Measurements from ENCODE around the gene RBM25.

Gene RBM25

DNA sequence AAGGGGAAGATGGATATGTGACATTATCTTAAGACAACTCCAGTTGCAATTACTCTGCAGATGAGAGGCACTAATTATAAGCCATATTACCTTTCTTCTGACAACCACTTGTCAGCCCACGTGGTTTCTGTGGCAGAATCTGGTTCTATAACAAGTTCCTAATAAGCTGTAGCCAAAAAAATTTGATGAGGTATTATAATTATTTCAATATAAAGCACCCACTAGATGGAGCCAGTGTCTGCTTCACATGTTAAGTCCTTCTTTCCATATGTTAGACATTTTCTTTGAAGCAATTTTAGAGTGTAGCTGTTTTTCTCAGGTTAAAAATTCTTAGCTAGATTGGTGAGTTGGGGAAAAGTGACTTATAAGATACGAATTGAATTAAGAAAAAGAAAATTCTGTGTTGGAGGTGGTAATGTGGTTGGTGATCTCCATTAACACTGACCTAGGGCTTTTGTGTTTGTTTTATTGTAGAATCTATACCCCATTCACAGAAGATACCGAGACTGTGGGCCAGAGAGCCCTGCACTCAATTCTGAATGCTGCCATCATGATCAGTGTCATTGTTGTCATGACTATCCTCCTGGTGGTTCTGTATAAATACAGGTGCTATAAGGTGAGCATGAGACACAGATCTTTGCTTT lies 114.9 kb downstream of the RBM25 start:
- TF ChIP-seq, protein P1, sequence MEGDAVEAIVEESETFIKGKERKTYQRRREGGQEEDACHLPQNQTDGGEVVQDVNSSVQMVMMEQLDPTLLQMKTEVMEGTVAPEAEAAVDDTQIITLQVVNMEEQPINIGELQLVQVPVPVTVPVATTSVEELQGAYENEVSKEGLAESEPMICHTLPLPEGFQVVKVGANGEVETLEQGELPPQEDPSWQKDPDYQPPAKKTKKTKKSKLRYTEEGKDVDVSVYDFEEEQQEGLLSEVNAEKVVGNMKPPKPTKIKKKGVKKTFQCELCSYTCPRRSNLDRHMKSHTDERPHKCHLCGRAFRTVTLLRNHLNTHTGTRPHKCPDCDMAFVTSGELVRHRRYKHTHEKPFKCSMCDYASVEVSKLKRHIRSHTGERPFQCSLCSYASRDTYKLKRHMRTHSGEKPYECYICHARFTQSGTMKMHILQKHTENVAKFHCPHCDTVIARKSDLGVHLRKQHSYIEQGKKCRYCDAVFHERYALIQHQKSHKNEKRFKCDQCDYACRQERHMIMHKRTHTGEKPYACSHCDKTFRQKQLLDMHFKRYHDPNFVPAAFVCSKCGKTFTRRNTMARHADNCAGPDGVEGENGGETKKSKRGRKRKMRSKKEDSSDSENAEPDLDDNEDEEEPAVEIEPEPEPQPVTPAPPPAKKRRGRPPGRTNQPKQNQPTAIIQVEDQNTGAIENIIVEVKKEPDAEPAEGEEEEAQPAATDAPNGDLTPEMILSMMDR (IDR thresholded peaks at IDR 0.05; ENCODE audit: extremely low read depth, insufficient read depth, missing control alignments), result peak; percentile 41
- in situ Hi-C loops (cut with MboI; ENCODE audit: low pct_unique_long_range_greater_than_20kb, low sequenced_read_pairs, unreplicated experiment), result no loop called here
- DNase-seq (ENCODE audit: low spot score), result peak; percentile 40

Data from GM13977 (cell line).